HG03103 (cell line): ENCODE data around the gene SOS1.
"Not testable (repeated sequence)": the region's sequence is repeated elsewhere in the genome, so short reads cannot be mapped to it uniquely, and the experiment has no call there.

ENCODE experiments used
- ATAC-seq: cut with Tn5 transposase; IDR thresholded peaks from one replicate; pipeline ENCODE4 v1.9.1; 2021; ENCODE audit warnings: low read depth; ENCODE audit not compliant: unreplicated experiment

The SOS1 gene

DNA sequence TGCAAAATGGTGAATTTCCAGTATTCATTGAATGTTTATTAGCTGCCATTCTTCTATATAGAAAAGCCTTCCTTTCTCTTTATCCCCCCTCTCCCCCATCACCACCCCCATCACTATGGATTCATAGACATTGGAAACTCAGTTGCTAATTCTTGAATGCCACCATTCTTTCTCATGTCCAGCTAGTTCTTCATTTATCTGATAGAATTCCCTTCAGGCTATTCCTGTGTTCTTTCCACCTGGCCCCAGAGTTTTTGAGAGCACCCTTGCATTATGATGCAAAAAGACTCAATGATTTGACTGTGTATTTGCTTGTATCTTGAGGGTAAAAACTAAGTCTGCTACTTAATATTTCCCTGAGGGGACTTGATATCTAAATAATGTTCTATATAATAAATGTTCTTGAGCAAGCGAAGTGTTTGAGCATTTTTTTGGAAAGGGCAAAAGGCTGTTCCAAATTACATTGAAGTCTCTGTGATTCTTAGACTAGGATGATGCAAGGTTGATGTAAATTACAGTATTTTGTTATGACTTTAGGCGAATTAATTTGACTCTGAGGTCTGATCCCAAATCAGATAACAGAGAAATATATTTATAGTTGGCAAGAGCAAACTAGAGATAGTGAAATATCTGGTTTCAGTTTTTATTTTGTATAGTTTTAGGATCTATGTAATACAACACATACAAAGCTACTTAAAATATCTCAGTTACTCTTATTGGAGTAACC, 18.8 kb upstream of the SOS1 start:
- no peak for ATAC-seq

GRCh38 chr2:39138837-39139211, 18.0 kb upstream of the SOS1 start:
- ATAC-seq: no peak

DNA sequence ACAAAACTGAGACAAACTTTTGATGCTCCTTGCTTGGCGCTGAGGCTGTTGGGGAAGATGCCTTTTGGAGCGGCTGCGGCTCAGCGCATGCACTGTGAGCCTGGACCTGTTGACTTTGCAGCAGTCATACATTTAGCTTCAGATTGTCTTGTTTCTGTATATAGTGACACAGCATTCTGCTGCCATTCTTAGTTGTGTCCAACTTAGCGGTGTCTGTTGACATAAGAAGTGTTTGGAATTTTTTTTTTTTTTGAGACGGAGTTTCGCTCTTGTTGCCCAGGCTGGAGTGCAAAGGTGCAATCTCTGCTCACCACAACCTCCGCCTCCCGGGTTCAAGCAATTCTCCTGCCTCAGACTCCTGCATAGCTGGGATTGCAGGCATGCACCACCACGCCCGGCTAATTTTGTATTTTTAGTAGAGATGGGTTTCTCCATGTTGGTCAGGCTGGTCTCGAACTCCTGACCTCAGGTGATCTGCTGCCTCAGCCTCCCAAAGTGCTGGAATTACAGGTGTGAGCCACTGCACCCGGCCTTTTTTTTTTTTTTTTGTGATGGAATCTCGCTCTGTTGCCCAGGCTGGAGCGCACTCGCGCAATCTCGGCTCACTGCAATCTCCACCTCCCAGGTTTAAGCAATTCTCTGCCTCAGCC, 17.5 kb upstream of the SOS1 start:
- ATAC-seq: not testable (repeated sequence)

- no peak for ATAC-seq
Observed at GRCh38 chr2:39136799-39137198, 15.9 kb upstream of the SOS1 start.

- ATAC-seq: no peak
Observed at GRCh38 chr2:39135690-39136259, 14.9 kb upstream of the SOS1 start.

GRCh38 chr2:39133215-39133851, 12.5 kb upstream of the SOS1 start:
- ATAC-seq: no peak

DNA sequence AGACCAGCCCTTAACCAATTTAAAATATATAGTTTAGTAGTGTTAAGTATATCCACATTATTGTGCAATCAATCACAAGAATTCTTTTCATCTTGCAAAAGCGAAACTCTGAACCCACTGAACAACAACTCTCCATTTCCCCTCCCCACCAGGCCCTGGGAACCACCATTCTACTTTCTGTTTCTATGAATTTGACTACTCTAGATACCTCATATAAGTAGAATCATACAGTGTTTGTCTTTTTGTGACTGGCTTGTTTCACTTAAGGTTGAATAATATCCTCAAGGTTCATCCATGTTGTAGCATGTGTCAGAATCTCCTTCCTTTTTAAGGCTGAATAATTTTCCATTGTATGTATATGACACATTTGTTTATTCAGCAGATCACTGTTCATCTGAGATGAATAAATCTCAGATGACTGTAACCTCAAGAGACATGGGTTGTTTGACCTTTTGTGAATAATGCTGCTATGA, 8.1 kb upstream of the SOS1 start:
- ATAC-seq: peak; percentile 47

DNA sequence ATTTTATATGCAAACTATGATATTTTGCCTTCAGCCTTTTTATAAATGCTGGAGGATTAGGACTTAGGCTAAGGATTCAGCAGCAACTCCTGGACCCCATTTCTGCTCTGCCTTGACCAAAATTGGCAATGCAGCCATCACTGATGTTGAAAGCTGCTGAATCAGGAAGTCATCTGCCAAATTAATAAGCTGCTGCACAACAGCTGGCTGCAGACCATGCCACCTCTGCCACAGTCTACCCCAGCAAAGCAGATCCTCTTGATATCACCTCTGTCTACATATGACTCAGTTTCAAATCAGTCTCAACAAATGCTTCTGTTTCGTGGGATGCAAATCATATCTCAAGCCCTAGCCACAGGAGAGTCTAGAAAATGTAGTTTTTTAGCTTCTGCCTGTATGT, 7.1 kb upstream of the SOS1 start:
- peak; percentile 41 for ATAC-seq

DNA sequence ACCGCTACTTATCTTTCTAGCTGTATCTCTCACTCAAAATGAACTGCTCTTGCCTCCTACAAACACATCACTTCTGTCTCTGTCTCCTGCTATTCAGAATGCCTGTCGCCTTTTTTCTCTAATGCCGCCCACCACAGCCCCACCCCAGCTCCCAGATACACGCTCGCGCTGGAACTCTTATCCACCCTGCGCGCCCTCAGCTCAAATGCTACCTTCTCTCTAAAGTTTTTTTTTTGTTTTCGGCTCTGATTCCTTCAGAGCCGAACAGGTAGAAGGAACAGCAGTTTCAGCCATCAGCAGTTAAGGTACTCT, 3.9 kb upstream of the SOS1 start:
- no peak for ATAC-seq

DNA sequence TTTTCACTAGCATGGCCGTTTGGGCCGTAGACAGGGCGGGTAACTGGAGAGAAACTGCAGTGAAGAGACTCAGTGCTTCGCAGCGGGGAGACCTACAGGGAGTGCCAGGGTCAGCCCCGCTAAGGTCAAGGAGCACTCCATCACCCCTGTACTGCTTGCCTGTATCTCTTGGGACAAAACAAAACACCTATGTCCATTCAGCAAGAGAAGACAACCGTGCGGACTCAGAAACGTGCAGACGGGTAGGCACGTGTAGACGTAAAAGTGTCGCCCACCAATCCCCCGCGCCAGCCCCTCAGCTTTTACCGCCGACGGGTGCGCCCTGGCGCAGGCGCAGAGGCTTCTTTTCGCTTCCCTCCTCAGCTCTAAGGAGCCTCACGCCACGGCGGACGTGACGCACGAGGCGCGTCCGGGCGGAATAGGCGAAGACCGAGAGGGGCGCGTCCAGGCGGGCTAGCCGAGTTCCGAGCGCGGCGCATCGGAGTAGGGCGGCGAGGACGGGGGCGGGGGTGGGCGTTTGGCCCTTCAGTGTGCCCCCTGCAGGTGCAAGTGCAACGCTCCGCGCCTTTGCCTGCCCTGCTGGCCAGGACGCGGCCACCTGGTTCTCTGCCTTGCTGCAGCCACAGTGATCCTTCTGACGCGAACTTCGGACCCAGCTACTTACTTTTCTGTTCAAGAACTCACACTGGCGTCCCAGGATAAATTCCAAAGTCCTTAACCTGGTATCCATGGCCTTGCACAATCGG, 3.3 kb upstream of the SOS1 start:
- ATAC-seq: peak; percentile 47

GRCh38 chr2:39123436-39123999, 2.7 kb upstream of the SOS1 start:
- no peak for ATAC-seq

- no peak for ATAC-seq
Observed at GRCh38 chr2:39121523-39122063, 742 bp upstream of the SOS1 start.

- peak; percentile 13 for ATAC-seq
Observed at GRCh38 chr2:39120521-39120770, 405 bp downstream of the SOS1 start.

GRCh38 chr2:39119732-39120520, 925 bp downstream of the SOS1 start:
- ATAC-seq: peak; percentile 29

GRCh38 chr2:39118786-39119499, 1.9 kb downstream of the SOS1 start:
- no peak for ATAC-seq

GRCh38 chr2:39115556-39115955, 5.3 kb downstream of the SOS1 start:
- no peak for ATAC-seq

DNA sequence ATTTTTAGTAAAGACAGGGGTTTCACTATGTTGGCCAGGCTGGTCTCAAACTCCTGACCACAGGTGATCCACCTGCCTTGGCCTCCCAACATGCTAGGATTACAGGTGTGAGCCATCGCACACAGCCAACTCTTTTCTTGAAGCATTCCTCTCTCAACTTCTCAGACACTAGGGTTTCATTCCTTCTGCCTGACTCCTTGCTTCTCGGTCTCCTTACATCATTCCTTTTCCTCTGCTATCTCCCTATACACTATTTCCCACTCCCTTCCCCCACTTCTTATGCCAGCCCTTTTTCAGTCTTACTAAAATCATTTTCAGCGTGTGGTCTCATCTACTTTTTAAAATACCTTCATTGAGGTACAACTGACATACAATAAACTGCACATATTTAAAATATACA, 6.1 kb downstream of the SOS1 start:
- ATAC-seq: no peak

DNA sequence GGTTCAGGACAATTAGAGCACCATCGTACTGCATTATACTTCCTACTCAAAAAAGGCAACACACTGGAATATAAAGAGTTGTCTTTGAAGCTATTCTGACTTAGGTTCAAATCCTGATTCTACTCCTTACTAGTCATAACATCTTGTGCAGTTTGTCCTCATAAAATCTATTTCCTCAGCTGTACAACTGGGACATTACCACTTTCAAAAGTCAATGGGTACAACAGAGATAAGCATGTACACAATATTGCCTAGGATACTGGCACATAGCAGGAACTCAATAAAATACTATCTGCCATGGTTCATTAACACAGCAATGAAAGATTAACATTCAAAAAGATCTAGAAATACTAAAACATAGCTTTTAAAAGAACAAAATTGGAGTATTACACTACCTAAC, 11.3 kb downstream of the SOS1 start:
- no peak for ATAC-seq

DNA sequence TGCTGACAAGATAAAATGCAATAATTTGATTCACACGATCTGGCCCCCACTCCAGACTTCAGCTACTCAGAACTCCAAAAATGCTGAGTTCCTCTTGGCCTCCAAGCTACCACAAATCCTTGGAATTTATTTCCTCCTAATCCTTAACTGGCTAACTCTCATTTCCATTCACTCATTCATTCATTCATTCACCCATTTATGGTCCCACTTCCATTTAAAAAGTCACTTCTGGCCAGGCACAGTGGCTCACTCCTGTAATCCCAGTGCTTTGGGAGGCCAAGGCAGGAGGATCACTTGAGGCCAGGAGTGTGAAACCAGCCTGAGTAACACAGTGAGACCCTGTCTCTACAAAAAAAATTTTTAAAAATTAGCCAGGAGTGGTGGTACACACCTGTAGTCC, 12.5 kb downstream of the SOS1 start:
- ATAC-seq: no peak
